Activated T-cell treated with anti-CD3 and anti-CD28 coated beads for 24 hours (primary cell): ENCODE results near the gene ZNF730.
"Not testable (repeated sequence)": the region's sequence is repeated elsewhere in the genome, so short reads cannot be mapped to it uniquely, and the experiment has no call there.

ENCODE experiments used
- DNase-seq: peaks from one replicate; pipeline ENCODE4 v3.0.0-alpha.2; 2020; ENCODE audit warnings: low read depth

Gene ZNF730

DNA sequence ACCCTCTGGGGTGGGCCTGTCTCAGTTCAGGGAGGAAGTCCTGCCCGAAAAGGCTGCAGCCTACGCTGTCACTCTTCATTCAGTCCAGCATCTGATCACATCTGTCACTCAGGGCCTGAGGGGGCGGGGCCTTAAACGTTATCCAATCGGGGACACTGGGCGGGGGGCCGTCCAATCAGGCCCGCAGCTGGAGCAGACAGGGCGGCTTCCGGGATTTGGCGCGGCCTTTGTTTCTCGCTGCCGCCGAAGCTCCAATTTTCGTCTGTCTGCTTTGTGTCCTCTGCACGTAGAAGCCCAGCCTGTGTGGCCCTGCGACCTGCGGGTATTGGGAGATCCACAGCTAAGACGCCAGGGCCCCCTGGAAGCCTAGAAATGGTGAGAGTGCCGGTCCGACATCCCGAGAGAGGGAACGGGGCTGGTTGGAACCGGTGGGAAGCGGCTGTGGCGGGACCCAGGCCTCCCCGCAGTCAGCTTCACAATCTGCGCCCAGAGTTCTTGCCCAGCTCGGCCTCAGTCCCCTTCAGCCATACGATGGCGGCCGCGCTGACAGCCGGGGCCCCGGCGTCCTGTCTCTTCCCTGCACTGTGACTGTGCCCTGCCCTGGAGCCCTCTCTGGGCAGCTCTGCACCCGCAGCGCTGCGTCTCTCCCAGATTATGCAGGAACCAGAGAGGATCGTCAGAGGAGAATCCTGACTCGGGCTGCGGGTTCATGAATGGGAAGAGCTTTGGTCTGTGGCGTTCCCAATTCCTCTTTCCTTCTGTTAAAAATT is at the start of gene ZNF730:
TSS of gene ZNF730 (plus strand) at position 224 of the 770 bp plus-strand sequence. CDS start at position 373, 149 bp downstream.
- DNase-seq = peak; percentile 36

GRCh38 chr19:23070353-23071146 is 46.3 kb upstream of the ZNF730 start:
- DNase-seq = no peak

DNA sequence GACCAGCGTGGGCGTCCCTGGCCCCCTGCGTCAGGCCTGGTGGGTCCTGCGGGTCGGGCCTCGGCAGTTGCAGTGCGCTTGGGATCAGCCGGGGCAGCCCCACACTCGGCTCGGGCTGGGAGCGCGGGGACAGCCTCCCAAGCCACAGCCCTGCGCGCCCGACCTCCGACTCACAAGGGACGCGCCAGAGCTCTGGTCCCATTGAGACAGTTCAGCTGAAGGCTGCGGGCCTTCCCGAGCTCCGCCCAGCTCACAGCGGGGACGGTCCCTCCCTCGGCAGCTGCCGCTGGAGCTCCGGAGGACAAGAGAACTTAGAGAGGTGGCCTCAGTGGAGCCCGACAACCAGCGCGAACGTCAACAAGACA is 45.7 kb upstream of the ZNF730 start:
- DNase-seq = no peak

DNA sequence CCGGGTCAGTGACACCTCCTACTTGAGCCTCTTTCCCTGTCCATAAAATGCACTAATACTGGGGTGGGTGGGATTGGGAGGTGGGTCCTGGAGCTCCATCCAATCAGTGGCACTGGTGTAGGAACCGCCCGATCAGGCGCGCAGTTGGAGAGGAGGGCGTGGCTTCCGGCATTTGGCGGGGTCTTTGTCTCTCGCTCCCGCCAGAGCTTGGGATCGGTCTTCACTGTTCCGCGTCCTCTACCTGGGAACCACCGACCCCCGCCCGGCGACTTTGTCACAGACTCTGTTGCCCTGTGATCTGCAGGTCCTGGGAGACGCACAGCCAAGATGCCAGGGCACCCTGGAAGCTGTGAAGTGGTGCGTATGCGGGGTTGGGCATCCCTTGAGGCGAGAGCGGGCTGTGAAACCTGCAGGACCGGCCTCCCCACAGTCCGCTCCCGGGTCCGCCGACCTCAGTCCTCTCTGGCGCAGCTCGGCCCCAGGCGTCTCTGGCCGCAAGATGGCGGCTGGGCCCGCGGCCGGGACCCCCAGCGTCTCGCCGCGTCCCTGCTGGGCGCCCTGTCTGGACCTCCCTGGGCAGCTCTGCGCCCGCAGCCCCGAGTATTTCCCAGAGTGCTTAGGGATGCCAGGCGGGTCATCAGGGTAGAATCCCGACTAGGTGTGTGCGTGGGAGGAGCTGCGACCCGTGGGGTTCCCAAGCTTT is 41.6 kb upstream of the ZNF730 start:
- DNase-seq = no peak

- DNase-seq = not testable (repeated sequence)
Observed at GRCh38 chr19:23077776-23078175, 39.0 kb upstream of the ZNF730 start.

DNA sequence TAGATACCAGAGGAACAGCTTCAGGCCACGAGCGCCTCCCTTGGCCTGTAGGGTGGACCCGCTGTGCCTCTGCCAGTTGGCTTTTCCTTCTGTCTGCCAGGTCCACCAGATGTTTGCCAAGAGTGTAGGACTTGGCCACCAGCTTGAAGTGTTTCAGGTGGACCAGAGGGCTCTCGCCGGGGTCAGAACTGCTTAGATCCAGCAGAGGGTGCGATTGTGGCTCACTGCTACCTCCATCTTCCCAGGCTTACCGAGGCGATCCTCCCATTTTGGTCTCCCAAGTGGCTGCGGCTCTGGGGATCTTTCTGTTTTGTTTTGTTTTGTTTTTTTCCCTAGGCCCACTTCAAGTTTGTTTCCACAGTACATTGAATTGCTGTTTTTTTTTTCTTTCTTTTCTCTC is 23.0 kb upstream of the ZNF730 start:
- no peak for DNase-seq

GRCh38 chr19:23095418-23095817 is 21.4 kb upstream of the ZNF730 start:
- no peak for DNase-seq

DNA sequence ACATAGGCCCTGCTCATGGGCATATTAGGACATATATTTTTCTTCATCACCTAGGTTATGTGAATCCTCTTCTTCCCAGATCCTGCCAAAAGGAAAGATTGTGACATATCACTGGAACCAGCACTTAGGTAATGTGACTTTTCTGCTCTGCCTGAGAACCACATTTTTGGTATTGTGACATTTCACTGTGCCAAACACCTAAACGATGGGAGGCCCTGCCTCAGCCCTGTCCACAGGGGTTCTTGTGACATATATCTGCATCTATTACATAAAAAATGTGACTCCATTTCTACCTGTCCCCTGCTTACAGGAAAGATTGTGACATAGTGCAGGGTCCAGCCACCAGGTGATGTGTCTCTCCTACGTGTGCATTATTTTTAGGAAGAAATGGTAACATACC is 18.5 kb upstream of the ZNF730 start:
- no peak for DNase-seq

GRCh38 chr19:23098988-23099387 is 17.8 kb upstream of the ZNF730 start:
- DNase-seq = no peak

GRCh38 chr19:23099966-23100365 is 16.9 kb upstream of the ZNF730 start:
- no peak for DNase-seq

DNA sequence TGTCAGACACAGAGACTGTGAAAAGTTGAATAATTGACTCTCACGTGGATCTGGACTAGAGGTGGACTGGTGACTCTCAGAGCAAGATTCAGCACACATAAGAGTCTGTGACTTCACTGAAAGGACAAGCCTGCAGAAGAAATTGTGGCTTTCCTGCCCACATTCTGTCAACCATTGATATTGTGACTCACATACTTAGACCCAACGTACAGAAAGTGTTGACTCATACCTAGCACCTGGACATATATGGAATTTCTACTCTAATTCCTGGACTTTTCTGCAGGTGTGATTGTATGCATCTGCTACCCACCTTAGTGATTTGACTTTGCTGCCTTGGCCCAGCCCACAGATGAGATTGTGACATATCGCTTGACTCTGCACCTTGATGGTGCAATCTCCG is 15.6 kb upstream of the ZNF730 start:
- DNase-seq = no peak

- DNase-seq = no peak
Observed at GRCh38 chr19:23118400-23118799, 1.6 kb downstream of the ZNF730 start.

GRCh38 chr19:23134211-23134610 is 17.4 kb downstream of the ZNF730 start:
- not testable (repeated sequence) for DNase-seq

GRCh38 chr19:23145617-23146415 is 29.0 kb downstream of the ZNF730 start:
- no peak for DNase-seq

DNA sequence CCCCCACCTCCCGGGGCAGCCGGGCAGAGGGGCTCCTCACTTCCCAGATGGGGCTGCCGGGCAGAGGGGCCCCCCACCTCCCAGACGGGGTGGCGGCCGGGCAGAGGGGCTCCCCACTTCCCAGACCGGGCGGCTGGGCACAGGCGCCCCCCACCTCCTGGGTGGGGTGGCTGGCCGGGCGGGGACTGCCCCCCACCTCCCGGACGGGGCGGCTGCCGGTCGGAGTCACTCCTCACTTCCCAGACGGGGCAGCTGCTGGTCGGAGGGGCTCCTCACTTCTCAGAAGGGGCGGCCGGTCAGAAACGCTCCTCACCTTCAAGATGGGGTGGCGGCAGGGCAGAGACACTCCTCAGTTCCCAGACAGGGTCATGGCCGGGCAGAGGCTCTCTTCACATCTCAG is 43.9 kb downstream of the ZNF730 start:
- no peak for DNase-seq

DNA sequence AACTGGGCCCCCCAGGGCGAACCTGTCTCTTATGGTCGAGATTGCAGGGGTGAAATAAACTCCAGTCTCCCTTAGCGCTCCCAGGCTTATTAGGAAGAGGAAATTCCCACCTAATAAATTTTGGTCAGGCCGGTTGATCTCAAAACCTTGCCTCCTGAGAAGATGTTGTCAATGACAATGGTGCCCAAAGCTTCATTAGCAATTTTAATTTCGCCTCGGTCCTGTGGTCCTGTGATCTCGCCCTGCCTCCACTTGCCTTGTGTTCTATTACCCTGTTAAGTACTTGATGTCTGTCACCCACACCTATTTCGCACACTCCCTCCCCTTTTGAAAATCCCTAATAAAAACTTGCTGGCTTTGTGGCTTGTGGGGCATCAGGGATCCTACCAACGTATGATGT is 51.5 kb downstream of the ZNF730 start:
- DNase-seq = not testable (repeated sequence)

- DNase-seq = no peak
Observed at GRCh38 chr19:23183251-23183650, 66.4 kb downstream of the ZNF730 start.

DNA sequence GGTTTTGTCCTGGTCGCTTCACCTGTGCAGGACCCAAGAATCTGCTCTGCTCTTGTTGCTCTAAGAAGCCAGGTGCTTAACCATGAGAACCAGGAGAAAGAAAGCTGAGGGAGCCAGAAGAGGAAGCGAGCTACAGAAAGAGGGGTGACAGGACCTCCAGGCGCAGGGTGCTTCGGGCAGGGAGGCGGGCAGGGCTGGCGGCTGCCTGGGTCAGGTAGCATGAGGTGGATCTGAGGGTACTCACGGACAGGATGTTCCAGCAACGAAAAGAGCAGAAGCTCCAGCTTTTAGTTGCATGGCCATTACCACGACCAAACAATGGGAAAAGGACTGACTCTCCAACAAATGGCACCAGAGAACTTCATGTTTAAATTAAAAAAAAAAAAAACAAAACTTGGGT is 73.5 kb downstream of the ZNF730 start:
- no peak for DNase-seq
